Endothelial cell of umbilical vein (primary cell): ENCODE data around the gene PCDHGA4. TPM values are rescaled to one million over a fixed set of nuclear protein-coding genes. Genes with fewer than 3 reads are reported as not detected.
"Not testable (repeated sequence)": the region's sequence is repeated elsewhere in the genome, so short reads cannot be mapped to it uniquely, and the experiment has no call there.

Experiments
- BruUV-seq: library from RNA; stranded (reverse); fragments of 400-500 nt; replicated peaks from 2 replicates; lab custom pipeline; 2021; lab: Mats Ljungman, UMichigan
- CTCF ChIA-PET: fragments of 300-600, 350-600 bp; sonication (Branson Sonifier 250); formaldehyde crosslinking; loops from one replicate; lab custom pipeline; 2021; ENCODE audit warnings: antibody characterized with exemption, inconsistent platforms; lab: Charles Lee
- POLR2A ChIA-PET: fragments of 300-600, 350-600 bp; sonication (Branson Sonifier 250); formaldehyde crosslinking; loops from one replicate; lab custom pipeline; 2021; ENCODE audit warnings: antibody characterized with exemption, inconsistent platforms; lab: Charles Lee
- DNase-seq: peaks from one replicate; pipeline ENCODE4 v3.0.0-alpha.2; 2011; ENCODE audit warnings: low read depth, low spot score
- FAIRE-seq: peaks from 2 replicates; lab custom pipeline; 2011; peaks lifted over from hg19 to GRCh38; lab: Jason Lieb, UNC
- H2AFZ ChIP-seq: 2 replicates; pipeline ENCODE4 v1.6.0; 2012; ENCODE audit warnings: low read depth, low read length, control low read depth, inconsistent platforms
- H3K27ac ChIP-seq: 2 replicates; pipeline ENCODE4 v1.5.1; 2011; ENCODE audit warnings: low read depth, mild to moderate bottlenecking, control low read depth, low read length, moderate library complexity; ENCODE audit not compliant: insufficient read depth
- H3K27me3 ChIP-seq, 2 experiments: 2 replicates each; pipeline versions ENCODE4 v1.6.0 to v1.6.1; 2011; ENCODE audit warnings: low read length in 2 of 2, mixed read lengths in 1 of 2; ENCODE audit not compliant: control insufficient read depth in 2 of 2, insufficient read depth in 2 of 2
- H3K36me3 ChIP-seq, 2 experiments: 2 replicates in 1 of 2; 3 replicates in 1 of 2; pipeline ENCODE4 v1.5.1; 2011; ENCODE audit warnings: low read length in 2 of 2, mild to moderate bottlenecking in 1 of 2, moderate library complexity in 1 of 2; ENCODE audit not compliant: control insufficient read depth in 2 of 2, insufficient read depth in 2 of 2; ENCODE audit errors: extremely low read depth in 1 of 2
- H3K4me1 ChIP-seq: 3 replicates; pipeline ENCODE4 v1.5.1; 2011; ENCODE audit warnings: mild to moderate bottlenecking, low read length; ENCODE audit not compliant: control insufficient read depth, insufficient read depth; ENCODE audit errors: extremely low read depth
- H3K4me2 ChIP-seq: 2 replicates; pipeline ENCODE4 v1.6.1; 2011; ENCODE audit warnings: low read length, control low read depth, mixed read lengths; ENCODE audit not compliant: insufficient read depth
- H3K4me3 ChIP-seq, 3 experiments: fragments of 200-600 bp in 1 of 3; sonication (generic), shearing (Covaris generic) in 1 of 3; replicated peaks in 1 of 3; 2 replicates each; pipeline ENCODE4 v1.5.1; 2011 to 2016; ENCODE audit warnings: control low read depth in 3 of 3, low read length in 3 of 3, mild to moderate bottlenecking in 2 of 3, inconsistent platforms in 1 of 3, low read depth in 1 of 3, moderate library complexity in 1 of 3; ENCODE audit not compliant: insufficient read depth in 1 of 3
- H3K79me2 ChIP-seq: 2 replicates; pipeline ENCODE4 v1.6.0; 2012; ENCODE audit warnings: low read length, inconsistent platforms; ENCODE audit not compliant: control insufficient read depth, insufficient read depth
- H3K9ac ChIP-seq: replicated peaks from 2 replicates; pipeline ENCODE3; 2011; ENCODE audit warnings: low read length, control low read depth; ENCODE audit not compliant: insufficient read depth; ENCODE audit errors: extremely low read depth
- H3K9me1 ChIP-seq: replicated peaks from 3 replicates; pipeline ENCODE4 v1.6.0; 2011; ENCODE audit warnings: mild to moderate bottlenecking, low read length; ENCODE audit not compliant: control insufficient read depth, insufficient read depth; ENCODE audit errors: extremely low read depth
- H3K9me3 ChIP-seq: replicated peaks from 2 replicates; pipeline ENCODE4 v1.5.1; 2012; ENCODE audit warnings: low read length, inconsistent platforms; ENCODE audit not compliant: control insufficient read depth, insufficient read depth
- H4K20me1 ChIP-seq: replicated peaks from 2 replicates; pipeline ENCODE3; 2011; ENCODE audit warnings: mild to moderate bottlenecking, low read length; ENCODE audit not compliant: control insufficient read depth, insufficient read depth; ENCODE audit errors: extremely low read depth
- EZH2 ChIP-seq: IDR thresholded peaks from 2 replicates; pipeline ENCODE4 v1.6.1; 2012; ENCODE audit warnings: borderline replicate concordance, low read depth, mild to moderate bottlenecking, moderate library complexity, low read length, inconsistent platforms; ENCODE audit not compliant: severe bottlenecking
- FOS ChIP-seq: IDR thresholded peaks from 2 replicates; pipeline ENCODE4 v1.6.1; 2011; ENCODE audit warnings: mild to moderate bottlenecking, low read length, moderate library complexity, borderline replicate concordance; ENCODE audit not compliant: insufficient read depth
- GATA2 ChIP-seq: IDR thresholded peaks from 2 replicates; pipeline ENCODE4 v1.7.0; 2011; ENCODE audit warnings: low read depth, mild to moderate bottlenecking, moderate library complexity, mixed read lengths, low read length; ENCODE audit not compliant: insufficient read length, insufficient read depth
- POLR2A ChIP-seq: IDR thresholded peaks from 2 replicates; pipeline ENCODE4 v1.6.1; 2012; ENCODE audit warnings: low read depth, mild to moderate bottlenecking, control low read depth, low read length
- dilution Hi-C: fragments of 300-500 bp; cut with MboI; formaldehyde crosslinking; loops from one replicate; pipeline ENCODE4 v1.15.0; 2019; ENCODE audit warnings: low sequenced_read_pairs; ENCODE audit not compliant: extremely low pct_ligation_motif_present
- intact Hi-C: fragments of 100-400 bp; cut with micrococcal nuclease; formaldehyde crosslinking; loops from one replicate; pipeline ENCODE4 v1.10.0; 2022
- polyA plus RNA-seq, 4 experiments: library from polyadenylated mRNA; depleted of rRNA in 3 of 4; stranded (reverse) in 3 of 4; unstranded in 1 of 4; fragments of >200 nt; gene quantifications; 2 replicates each; pipeline versions ENCODE4 v1.2.1 to v1.2.3, GENCODE V29; 2011 to 2012; ENCODE audit warnings: missing spikeins in 1 of 4
- total RNA-seq: library from RNA; stranded (reverse); gene quantifications from 2 replicates; pipeline ENCODE4 v1.2.3, GENCODE V29; 2021
- TF ChIP-seq, protein P1 (sequence below), 2 donors: IDR thresholded peaks; 1 replicate in 1 of 2; 2 replicates in 1 of 2; pipeline ENCODE4 v1.5.1; 2011; ENCODE audit warnings: low read length in 2 of 2, mild to moderate bottlenecking in 2 of 2, moderate library complexity in 2 of 2, control low read depth in 1 of 2, inconsistent platforms in 1 of 2, low read depth in 1 of 2; ENCODE audit not compliant: insufficient read depth in 1 of 2; ENCODE audit errors: extremely low read depth in 1 of 2

Gene PCDHGA4
- total and polyA plus RNA-seq, 2 donors (not counting 3 experiments of a cell fraction or from before 2014, with no cell fraction given) = 2.6 to 3.0 TPM

DNA sequence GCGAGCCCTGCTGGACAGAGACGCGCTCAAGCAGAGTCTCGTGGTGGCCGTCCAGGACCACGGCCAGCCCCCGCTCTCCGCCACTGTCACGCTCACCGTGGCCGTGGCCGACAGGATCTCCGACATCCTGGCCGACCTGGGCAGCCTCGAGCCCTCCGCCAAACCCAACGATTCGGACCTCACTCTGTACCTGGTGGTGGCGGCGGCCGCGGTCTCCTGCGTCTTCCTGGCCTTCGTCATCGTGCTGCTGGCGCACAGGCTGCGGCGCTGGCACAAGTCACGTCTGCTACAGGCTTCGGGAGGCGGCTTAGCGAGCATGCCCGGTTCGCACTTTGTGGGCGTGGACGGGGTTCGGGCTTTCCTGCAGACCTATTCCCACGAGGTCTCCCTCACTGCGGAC is 22.2 kb upstream of the PCDHGA4 start:
- POLR2A ChIA-PET, DNase-seq, H3K4me2 ChIP-seq, FAIRE-seq, dilution Hi-C loops, H3K9ac ChIP-seq, H2AFZ ChIP-seq, H3K4me1 ChIP-seq, H3K79me2 ChIP-seq, H4K20me1 ChIP-seq, H3K4me3 ChIP-seq, intact Hi-C loops, H3K9me1 ChIP-seq, BruUV-seq, H3K27ac ChIP-seq, H3K9me3 ChIP-seq, H3K36me3 ChIP-seq: not testable (repeated sequence)
- CTCF ChIA-PET = interaction anchor here (0.7 to 1.4 kb wide), 3 partner anchors 9 to 231 kb away, joined by 4 read pairs; no protein-coding TSS in a partner anchor
- H3K27me3 ChIP-seq = peaks cover 23 to 80% of the 10 kb centered on the region in 2 experiments
- peak; percentile 45 for TF ChIP-seq EZH2

DNA sequence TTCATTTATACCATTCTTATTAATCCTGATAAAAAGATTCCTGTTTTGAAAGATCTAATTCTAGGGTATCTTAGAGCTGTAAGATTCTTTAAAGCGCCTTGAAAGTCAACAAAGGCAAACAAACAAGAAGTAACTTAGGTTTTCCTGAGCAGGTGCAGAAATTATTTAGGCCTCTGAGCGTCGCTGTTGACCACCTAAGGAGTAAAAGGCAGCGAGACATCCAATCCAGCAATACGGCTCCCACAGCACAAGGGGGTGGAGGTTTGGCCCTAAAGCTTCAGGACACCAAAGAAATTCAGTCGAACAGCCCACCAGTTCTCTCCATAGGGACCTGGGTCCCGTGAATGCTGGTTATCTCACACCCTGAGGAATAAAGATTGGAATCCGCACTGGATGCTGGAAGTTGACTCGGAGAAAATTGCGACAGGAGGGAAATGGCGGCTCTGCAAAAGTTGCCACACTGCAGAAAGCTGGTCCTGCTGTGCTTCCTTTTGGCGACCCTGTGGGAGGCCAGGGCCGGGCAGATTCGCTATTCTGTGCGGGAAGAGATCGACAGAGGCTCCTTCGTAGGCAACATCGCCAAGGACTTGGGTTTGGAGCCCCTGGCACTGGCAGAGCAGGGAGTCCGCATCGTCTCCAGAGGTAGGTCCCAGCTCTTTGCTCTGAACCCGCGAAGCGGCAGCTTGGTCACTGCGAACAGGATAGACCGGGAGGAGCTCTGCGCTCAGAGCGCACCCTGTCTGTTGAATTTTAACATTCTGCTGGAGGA is 16.1 kb upstream of the PCDHGA4 start, which contains the start of gene PCDHGA2:
Gene PCDHGA2 (plus strand): TSS at position 223 of the 769 bp plus-strand sequence.
- dilution Hi-C loops (no loop called here), intact Hi-C loops (loop anchor here (5.0 kb wide), 1 partner anchor 184 kb away; no protein-coding TSS in a partner anchor)
- Histone ChIP-seq H3K79me2 (no peaks in the 10 kb centered on the region), H3K9me3 (no peaks in the 10 kb centered on the region), H3K36me3 (no peaks in the 10 kb centered on the region), H3K4me3 (peak within 1 kb of the TSS in 2 of 3 experiments; percentile 16 to 53), H2AFZ (peak within 1 kb of the TSS; percentile 69), H3K27me3 (peaks cover 15 to 66% of the 10 kb centered on the region in 2 experiments), H3K9ac (no peak within 1 kb of the TSS), H3K4me2 (peak within 1 kb of the TSS; percentile 53), H3K4me1 (no peaks in the 10 kb centered on the region), H3K9me1 (no peaks in the 10 kb centered on the region), H3K27ac (no peak within 1 kb of the TSS), H4K20me1 (no peaks in the 10 kb centered on the region)
- peak; percentile 59 for DNase-seq
- FAIRE-seq = peak; percentile 86
- ChIA-PET POLR2A (no interaction called here), CTCF (interaction anchor here (0.6 to 3.0 kb wide), 28 partner anchors 8 to 228 kb away, joined by 3 to 51 read pairs (median 7); partner anchors contain the start of genes PCDHB14, PCDHGA1, PCDHGA10 and PCDHGA11)
- BruUV-seq = TSS peak; percentile 19
- TF ChIP-seq POLR2A (no peak), FOS (no peak), GATA2 (no peak)
- TF ChIP-seq, protein P1, sequence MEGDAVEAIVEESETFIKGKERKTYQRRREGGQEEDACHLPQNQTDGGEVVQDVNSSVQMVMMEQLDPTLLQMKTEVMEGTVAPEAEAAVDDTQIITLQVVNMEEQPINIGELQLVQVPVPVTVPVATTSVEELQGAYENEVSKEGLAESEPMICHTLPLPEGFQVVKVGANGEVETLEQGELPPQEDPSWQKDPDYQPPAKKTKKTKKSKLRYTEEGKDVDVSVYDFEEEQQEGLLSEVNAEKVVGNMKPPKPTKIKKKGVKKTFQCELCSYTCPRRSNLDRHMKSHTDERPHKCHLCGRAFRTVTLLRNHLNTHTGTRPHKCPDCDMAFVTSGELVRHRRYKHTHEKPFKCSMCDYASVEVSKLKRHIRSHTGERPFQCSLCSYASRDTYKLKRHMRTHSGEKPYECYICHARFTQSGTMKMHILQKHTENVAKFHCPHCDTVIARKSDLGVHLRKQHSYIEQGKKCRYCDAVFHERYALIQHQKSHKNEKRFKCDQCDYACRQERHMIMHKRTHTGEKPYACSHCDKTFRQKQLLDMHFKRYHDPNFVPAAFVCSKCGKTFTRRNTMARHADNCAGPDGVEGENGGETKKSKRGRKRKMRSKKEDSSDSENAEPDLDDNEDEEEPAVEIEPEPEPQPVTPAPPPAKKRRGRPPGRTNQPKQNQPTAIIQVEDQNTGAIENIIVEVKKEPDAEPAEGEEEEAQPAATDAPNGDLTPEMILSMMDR (IDR thresholded peaks at IDR 0.05; ENCODE audit: extremely low read depth in 1 of 2, insufficient read depth in 1 of 2, low read depth in 1 of 2, low read length in 2 of 2) = peak; percentile 43 to 54

DNA sequence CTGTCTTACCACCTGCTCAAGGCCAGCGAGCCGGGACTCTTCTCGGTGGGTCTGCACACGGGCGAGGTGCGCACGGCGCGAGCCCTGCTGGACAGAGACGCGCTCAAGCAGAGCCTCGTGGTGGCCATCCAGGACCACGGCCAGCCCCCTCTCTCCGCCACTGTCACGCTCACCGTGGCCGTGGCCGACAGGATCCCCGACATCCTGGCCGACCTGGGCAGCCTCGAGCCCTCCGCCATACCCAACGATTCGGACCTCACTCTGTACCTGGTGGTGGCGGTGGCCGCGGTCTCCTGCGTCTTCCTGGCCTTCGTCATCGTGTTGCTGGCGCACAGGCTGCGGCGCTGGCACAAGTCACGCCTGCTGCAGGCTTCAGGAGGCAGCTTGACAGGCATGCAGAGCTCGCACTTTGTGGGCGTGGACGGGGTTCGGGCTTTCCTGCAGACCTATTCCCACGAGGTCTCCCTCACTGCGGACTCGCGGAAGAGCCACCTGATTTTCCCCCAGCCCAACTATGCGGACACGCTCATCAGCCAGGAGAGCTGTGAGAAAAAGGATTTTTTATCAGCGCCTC is 14.0 kb upstream of the PCDHGA4 start:
- H3K9me1 ChIP-seq, POLR2A ChIA-PET, H4K20me1 ChIP-seq, intact Hi-C loops, FAIRE-seq, H2AFZ ChIP-seq, H3K9ac ChIP-seq, H3K4me1 ChIP-seq, BruUV-seq, dilution Hi-C loops, H3K9me3 ChIP-seq, DNase-seq, H3K4me3 ChIP-seq, H3K79me2 ChIP-seq, H3K36me3 ChIP-seq, H3K27ac ChIP-seq, H3K4me2 ChIP-seq: not testable (repeated sequence)
- H3K27me3 ChIP-seq = peaks cover 14 to 51% of the 10 kb centered on the region in 2 experiments
- CTCF ChIA-PET = interaction anchor here (3.8 kb wide), 1 partner anchor 223 kb away, joined by 38 read pairs; no protein-coding TSS in a partner anchor
